G401.6 (cell line): ENCODE measurements around the gene USP7.
"Not testable (repeated sequence)": the region's sequence is repeated elsewhere in the genome, so short reads cannot be mapped to it uniquely, and the experiment has no call there.

Source experiments
- FAIRE-seq: peaks from 2 replicates; lab custom pipeline; 2012; peaks lifted over from hg19 to GRCh38; lab: Jason Lieb, UNC

The USP7 gene

GRCh38 chr16:8924214-8924613, 39.5 kb downstream of the USP7 start:
- FAIRE-seq, result no peak

GRCh38 chr16:8923199-8923598, 40.5 kb downstream of the USP7 start:
- FAIRE-seq, result no peak

- FAIRE-seq, result no peak
Measured at GRCh38 chr16:8921347-8921984, 42.2 kb downstream of the USP7 start.

- FAIRE-seq, result no peak
Measured at GRCh38 chr16:8920645-8921346, 42.9 kb downstream of the USP7 start.

- no peak for FAIRE-seq
Measured at GRCh38 chr16:8919934-8920462, 43.7 kb downstream of the USP7 start.

GRCh38 chr16:8919089-8919933, 44.4 kb downstream of the USP7 start:
- FAIRE-seq, result no peak

GRCh38 chr16:8917336-8917735, 46.4 kb downstream of the USP7 start:
- FAIRE-seq, result not testable (repeated sequence)

GRCh38 chr16:8916541-8917225, 47.0 kb downstream of the USP7 start:
- FAIRE-seq, result no peak

DNA sequence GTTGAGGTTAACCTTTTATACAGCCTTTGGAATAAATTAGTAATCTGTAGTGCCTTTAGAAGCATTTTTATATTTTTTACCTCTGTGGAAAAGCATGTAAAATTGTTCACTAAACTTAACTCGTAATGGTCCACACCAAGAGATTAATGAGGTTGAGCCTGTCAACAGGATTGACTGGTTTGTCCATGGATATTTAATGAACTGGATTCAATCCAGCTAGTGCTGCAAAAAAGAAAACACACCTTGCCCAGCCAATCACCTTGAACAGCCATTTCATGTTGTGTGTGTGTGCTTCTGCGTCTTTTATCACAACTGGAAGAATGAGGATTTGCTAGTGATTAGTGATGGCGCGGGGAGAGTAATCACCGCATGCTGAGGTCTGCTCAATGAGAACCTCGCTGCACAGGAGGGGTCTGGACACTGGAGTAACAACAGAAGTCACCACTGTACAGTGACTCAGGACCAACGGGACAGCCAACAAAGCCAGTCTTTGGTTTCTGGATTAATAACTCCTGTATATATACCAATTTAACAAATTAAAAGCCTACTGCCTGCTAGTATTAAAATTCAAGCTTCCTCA, 47.9 kb downstream of the USP7 start:
- no peak for FAIRE-seq

DNA sequence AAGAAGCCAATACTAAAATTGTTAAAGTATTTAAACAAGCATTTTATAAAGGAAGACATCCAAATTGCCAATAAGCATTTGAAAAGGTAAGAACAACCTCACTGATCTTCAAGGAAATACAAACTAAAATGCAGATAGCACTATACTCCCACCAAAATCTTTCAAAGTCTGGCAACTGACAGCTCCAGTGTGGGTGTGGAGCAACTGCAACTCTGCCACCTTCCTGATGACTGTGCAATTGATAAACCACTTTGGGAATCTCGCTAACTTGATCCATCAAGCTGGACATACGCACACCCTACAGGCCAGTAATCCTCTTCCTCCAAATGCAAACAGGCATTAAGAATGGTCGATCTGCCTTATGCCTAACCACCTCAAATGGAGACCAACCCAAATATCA, 49.6 kb downstream of the USP7 start:
- no peak for FAIRE-seq

- FAIRE-seq, result no peak
Measured at GRCh38 chr16:8912793-8913192, 50.9 kb downstream of the USP7 start.

DNA sequence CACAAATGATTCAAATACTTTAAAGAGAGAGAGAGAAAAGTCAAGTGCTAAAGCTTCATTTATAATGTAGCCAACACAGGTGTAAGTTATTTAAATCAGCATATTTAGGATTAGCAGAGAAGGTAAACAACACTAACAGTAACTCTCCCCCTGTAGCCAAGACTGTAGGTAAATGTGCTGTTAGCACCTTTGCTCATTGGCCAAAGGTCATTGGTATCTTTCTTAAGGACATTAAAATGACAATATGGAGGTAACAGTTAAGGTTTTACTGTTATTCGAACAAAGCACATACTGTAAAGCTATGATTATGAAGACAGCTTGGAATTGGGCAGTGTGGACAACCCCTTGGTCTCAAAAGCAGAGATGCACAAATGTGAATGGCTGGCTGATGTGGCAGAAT, 52.9 kb downstream of the USP7 start:
- FAIRE-seq, result no peak

DNA sequence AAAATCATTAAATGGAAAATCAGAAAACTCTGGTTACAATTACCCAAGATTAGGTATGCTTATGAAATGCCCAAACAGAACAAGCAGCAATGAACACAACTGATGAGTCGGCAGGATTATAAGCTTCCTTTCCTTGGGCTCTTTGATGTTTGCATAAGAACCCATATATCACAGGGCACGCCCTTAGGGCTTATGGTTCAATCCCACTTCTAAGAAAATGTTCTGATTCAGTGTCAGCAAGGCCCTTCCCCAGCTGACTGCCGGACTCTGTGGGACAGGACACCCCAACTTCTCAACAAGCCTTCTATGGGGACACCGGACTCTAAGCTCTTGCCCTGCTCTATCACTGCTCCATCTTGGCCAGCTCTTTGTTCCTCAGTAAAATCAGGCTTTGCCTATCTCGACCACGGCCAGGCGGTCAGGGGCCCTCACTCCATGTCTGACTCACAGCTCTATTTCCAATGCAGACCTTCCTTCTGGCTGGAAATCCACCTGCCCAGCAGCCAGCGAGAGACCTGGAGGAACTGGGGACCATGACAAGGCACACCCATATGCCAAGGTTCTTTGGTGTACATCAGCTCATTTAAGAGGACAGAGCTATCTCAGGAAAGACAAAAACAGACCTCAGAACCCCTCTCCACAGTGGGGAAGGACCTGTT, 54.8 kb downstream of the USP7 start:
- FAIRE-seq, result no peak

GRCh38 chr16:8907096-8907495, 56.6 kb downstream of the USP7 start:
- FAIRE-seq, result no peak

- no peak for FAIRE-seq
Measured at GRCh38 chr16:8905795-8906591, 57.7 kb downstream of the USP7 start.

GRCh38 chr16:8905168-8905762, 58.4 kb downstream of the USP7 start:
- FAIRE-seq, result peak; percentile 25

DNA sequence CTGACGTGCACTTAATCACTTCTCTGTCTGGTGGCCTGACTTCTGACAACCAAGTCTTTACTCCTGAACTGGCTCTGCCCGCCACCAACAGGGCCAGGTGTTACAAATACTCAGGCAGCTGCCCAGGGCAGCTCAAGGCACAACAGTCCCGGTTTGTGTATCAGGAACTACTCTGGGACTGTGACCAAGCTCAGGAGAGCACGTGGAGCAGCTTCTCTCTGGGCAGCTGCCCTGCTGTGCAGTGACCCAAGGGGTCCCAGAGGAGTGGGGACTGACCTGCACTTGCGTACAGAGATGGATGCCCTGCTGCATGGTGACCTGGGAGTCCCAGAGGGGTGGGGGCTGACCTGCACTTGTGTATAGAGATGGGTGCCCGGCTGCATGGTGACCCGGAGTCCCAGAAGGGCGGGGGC, 59.7 kb downstream of the USP7 start:
- FAIRE-seq, result no peak

DNA sequence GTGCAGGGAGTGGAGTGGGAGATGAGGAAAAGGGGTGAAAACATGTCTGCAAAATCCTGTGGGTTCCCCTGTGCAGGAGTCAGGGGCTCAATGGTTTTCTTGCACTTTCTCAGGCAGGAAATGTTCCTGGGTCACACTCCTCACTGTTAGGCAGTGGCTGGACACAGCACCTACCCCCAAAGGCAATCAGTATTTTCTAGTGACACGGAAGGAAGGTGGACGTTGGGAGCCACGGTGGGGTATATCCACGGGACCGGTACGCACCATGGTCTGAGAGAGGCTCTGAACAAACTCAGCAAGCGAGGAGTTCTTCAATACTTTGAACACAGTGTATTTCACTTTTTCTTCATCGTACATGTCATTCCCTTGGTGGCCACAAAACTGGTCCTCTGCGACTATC, 60.7 kb downstream of the USP7 start:
- FAIRE-seq, result no peak

- FAIRE-seq, result no peak
Measured at GRCh38 chr16:8901320-8901861, 62.3 kb downstream of the USP7 start.

DNA sequence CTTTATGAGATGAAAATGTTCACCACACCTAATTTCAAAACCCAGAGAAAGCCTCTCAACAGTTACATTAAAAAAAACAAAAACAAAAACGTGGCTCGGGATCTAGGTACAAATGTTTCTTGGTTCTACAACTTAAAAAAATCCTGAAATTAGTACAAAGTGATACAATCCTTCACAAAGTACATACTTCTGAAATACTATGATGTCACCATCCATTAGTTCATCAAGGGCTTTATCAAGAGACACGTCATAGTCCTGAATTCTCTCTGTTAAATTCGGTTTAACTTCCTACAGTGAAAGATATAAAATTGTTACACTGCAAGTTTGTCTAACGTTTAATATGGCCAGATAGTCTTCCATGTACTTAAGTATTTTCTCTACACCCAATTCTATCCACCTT, 63.4 kb downstream of the USP7 start:
- FAIRE-seq, result no peak
